MCF 10A (cell line): ENCODE measurements around the gene ZFYVE28. TPM values are rescaled to one million over a fixed set of nuclear protein-coding genes. Genes with fewer than 3 reads are reported as not detected.

ENCODE experiments used
- BruUV-seq: library from RNA; stranded (reverse); fragments of 400-500 nt; replicated peaks from 2 replicates; lab custom pipeline; 2021; lab: Mats Ljungman, UMichigan
- CTCF ChIA-PET: fragments of 300-600 bp; sonication (Branson Sonifier 250); formaldehyde crosslinking; extraction: SDS; loops from one replicate; lab custom pipeline; 2021; ENCODE audit warnings: antibody characterized with exemption, inconsistent platforms; lab: Yijun Ruan, JAX
- POLR2A ChIA-PET: fragments of 300-600, 350-650 bp; sonication (Branson Sonifier 250); formaldehyde crosslinking; extraction: SDS; loops from one replicate; lab custom pipeline; 2020; ENCODE audit warnings: antibody characterized with exemption, inconsistent platforms; lab: Yijun Ruan, JAX
- DNase-seq: peaks from one replicate; pipeline ENCODE4 v3.0.0-alpha.2; 2018; ENCODE audit not compliant: unreplicated experiment
- H3K27ac Mint-ChIP-seq: one replicate; pipeline ENCODE4 v1.8.0; 2022; ENCODE audit warnings: mild to moderate bottlenecking, low read depth, mixed read lengths; ENCODE audit not compliant: unreplicated experiment
- H3K27me3 Mint-ChIP-seq: one replicate; pipeline ENCODE4 v1.8.0; 2022; ENCODE audit warnings: mixed read lengths; ENCODE audit not compliant: insufficient read depth, unreplicated experiment
- H3K36me3 Mint-ChIP-seq: one replicate; pipeline ENCODE4 v1.8.0; 2022; ENCODE audit warnings: mild to moderate bottlenecking, moderate library complexity, mixed read lengths; ENCODE audit not compliant: insufficient read depth, unreplicated experiment
- H3K4me1 Mint-ChIP-seq: one replicate; pipeline ENCODE4 v1.8.0; 2022; ENCODE audit warnings: mixed read lengths; ENCODE audit not compliant: insufficient read depth, unreplicated experiment
- H3K4me3 Mint-ChIP-seq: one replicate; pipeline ENCODE4 v1.8.0; 2022; ENCODE audit warnings: mild to moderate bottlenecking, moderate library complexity, mixed read lengths; ENCODE audit not compliant: unreplicated experiment
- H3K9me3 Mint-ChIP-seq: one replicate; pipeline ENCODE4 v1.8.0; 2022; ENCODE audit warnings: mixed read lengths; ENCODE audit not compliant: unreplicated experiment
- intact Hi-C: fragments of 100-400 bp; cut with micrococcal nuclease; formaldehyde crosslinking; loops from 2 replicates; pipeline ENCODE4 v1.14.1; 2022
- total RNA-seq: library from RNA; stranded (reverse); gene quantifications from 2 replicates; pipeline ENCODE4 v1.2.3, GENCODE V29; 2022
- TF ChIP-seq, protein P1 (sequence below): fragments of 200-600 bp; IDR thresholded peaks from one replicate; pipeline ENCODE4 v1.8.0; 2022; ENCODE audit warnings: antibody characterized with exemption, mild to moderate bottlenecking; ENCODE audit not compliant: unreplicated experiment

ZFYVE28 gene
- total RNA-seq, 1 experiment from 2014 or later, result 1.6 TPM

DNA sequence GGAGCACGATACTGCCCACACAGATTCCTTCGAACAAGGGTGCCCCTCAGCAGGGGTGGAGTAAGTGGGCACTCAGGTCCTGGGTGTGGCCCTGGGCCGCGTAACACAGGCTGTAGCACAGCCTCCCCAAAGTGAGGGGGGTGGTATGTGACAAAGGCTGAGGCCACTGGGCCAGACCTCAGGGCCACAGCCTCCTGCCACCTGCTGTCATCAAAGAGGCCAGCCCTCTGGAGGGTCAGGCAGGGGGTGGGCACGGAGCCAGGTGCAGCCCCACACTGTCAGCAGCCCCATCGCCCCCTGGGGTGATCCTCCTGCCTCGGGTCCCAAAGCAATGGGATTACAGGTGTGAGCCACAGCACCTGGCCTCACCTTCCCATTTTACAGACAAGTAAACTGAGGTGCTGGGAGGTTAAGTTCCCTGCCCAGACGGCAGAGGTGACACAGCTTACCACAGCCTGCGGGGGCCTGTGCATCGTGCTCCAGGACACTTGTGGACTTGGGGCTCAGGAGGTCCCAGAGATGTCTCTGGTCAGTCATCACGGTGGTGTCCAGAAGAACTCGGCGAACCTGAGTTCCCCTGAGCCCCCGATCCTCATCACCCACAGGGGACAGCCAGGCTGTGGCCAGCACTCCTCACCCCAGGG is 129.0 kb downstream of the ZFYVE28 start:
- no TSS peak for BruUV-seq
- POLR2A ChIA-PET, result no interaction called here
- DNase-seq, result no peak
- Mint-ChIP-seq H3K9me3 (no peaks in the 10 kb centered on the region), H3K4me1 (no peaks in the 10 kb centered on the region), H3K36me3 (no peaks in the 10 kb centered on the region), H3K27ac (no peak overlapping the region), H3K27me3 (no peaks in the 10 kb centered on the region), H3K4me3 (no peak overlapping the region)
- intact Hi-C loops, result no loop called here
- TF ChIP-seq, protein P1, sequence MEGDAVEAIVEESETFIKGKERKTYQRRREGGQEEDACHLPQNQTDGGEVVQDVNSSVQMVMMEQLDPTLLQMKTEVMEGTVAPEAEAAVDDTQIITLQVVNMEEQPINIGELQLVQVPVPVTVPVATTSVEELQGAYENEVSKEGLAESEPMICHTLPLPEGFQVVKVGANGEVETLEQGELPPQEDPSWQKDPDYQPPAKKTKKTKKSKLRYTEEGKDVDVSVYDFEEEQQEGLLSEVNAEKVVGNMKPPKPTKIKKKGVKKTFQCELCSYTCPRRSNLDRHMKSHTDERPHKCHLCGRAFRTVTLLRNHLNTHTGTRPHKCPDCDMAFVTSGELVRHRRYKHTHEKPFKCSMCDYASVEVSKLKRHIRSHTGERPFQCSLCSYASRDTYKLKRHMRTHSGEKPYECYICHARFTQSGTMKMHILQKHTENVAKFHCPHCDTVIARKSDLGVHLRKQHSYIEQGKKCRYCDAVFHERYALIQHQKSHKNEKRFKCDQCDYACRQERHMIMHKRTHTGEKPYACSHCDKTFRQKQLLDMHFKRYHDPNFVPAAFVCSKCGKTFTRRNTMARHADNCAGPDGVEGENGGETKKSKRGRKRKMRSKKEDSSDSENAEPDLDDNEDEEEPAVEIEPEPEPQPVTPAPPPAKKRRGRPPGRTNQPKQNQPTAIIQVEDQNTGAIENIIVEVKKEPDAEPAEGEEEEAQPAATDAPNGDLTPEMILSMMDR, result no peak
- CTCF ChIA-PET, result no interaction called here

DNA sequence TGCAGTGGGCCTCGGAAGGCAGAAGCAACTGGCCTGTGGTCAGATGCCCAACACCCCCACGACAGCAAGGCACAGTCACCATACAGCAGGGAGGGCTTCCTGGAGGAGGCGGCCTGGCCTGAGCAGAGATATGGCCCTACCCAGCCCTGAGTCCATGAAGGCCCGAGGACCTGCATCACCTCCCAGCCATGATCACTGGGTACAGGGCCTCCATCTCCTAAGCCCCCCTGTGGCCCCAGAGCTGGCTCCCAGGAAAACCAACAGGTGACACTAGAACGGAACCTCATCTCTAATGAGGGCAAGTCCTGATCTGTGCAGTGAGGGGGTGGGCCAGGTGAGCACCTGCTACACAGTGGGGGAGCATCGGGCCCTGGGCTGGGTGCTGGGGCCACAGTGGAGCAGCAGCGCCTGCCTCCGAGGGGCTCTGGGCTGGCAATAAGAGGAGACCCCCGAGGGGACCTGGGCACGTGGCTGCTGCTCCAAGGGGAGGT is 130.3 kb downstream of the ZFYVE28 start:
- CTCF ChIA-PET, result no interaction called here
- H3K9me3 Mint-ChIP-seq, result no peaks in the 10 kb centered on the region
- POLR2A ChIA-PET, result no interaction called here

DNA sequence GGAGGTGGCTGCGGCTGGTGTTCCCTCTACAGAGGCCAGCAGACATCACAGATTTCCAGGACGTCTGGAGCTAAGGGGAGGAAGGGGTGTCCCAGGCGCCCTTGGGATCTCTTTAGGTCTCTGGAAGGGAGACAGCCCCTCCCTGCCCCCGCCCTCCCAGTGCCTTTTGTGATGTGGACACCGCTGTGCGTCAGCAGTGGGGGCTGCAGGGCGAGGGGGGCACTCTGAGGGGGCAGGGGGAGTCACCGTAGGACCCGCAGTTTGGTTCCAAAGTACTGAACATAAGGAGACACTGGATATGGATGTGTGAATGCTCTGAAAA is 130.9 kb downstream of the ZFYVE28 start:
- Mint-ChIP-seq H3K27me3 (no peaks in the 10 kb centered on the region), H3K9me3 (no peaks in the 10 kb centered on the region), H3K36me3 (no peaks in the 10 kb centered on the region), H3K4me1 (no peaks in the 10 kb centered on the region), H3K27ac (no peak overlapping the region), H3K4me3 (no peak overlapping the region)
- ChIA-PET CTCF (no interaction called here), POLR2A (no interaction called here)
- no TSS peak for BruUV-seq
- TF ChIP-seq, protein P1, result no peak
- DNase-seq, result no peak
- intact Hi-C loops, result no loop called here

More for the DNA sequence above, 130.3 kb downstream of the ZFYVE28 start:
- intact Hi-C loops, result no loop called here
- TF ChIP-seq, protein P1, result no peak
- Mint-ChIP-seq H3K36me3 (no peaks in the 10 kb centered on the region), H3K27ac (no peak overlapping the region), H3K4me1 (no peaks in the 10 kb centered on the region), H3K27me3 (no peaks in the 10 kb centered on the region), H3K4me3 (no peak overlapping the region)
- no peak for DNase-seq
- BruUV-seq, result no TSS peak

DNA sequence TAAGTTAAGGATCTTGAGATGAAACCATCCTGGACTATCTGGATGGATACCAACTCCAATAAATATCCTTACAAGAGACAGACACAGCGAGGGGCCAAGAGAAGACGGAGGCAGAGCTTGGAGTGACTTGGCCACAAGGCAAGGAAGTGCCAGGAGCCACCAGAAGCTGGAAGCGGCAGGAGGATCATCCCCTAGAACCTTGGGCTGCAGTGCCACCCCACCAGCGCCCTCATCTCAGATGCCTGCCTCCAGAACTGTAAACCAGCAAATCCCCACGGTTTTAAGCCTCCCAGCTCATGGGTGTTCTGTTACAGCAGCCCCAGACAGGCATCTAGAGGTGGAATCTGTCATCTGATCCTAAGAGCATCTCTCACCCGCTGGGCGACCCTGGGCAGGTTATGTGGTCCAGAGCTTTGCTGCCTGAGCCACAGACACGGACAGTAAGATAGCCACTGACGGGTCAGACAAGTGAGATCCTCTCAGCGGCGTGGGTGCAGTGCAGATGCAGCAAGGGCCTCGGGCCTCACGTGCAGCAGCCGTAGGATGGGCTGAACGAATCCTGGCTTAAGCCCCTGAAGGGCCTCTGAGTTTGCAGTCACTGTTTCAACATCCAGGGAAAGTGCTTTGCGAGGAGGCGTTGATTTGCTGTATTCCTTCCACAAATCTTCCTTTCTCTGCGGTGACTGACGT is 131.4 kb downstream of the ZFYVE28 start:
- POLR2A ChIA-PET, result no interaction called here
- CTCF ChIA-PET, result interaction anchor here (0.6 kb wide), 1 partner anchor 184 kb away, joined by 3 read pairs; no protein-coding TSS in a partner anchor
- Mint-ChIP-seq H3K27ac (no peak overlapping the region), H3K4me3 (no peak overlapping the region), H3K36me3 (no peaks in the 10 kb centered on the region), H3K27me3 (no peaks in the 10 kb centered on the region), H3K4me1 (no peaks in the 10 kb centered on the region), H3K9me3 (no peaks in the 10 kb centered on the region)
- DNase-seq, result no peak
- intact Hi-C loops, result no loop called here
- TF ChIP-seq, protein P1, result no peak
- no TSS peak for BruUV-seq
